Stomach (tissue), 9 donors: Measurements from ENCODE around the gene ACACA. TPM values are rescaled to one million over a fixed set of nuclear protein-coding genes. Genes with fewer than 3 reads are reported as not detected.

Experiments
- DNase-seq, 2 donors: peaks; one replicate each; pipeline versions ENCODE4 v3.0.0 to v3.0.0-alpha.2; 2013 to 2019
- H3K27ac ChIP-seq, 5 donors: fragments of 200-600 bp in 4 of 5; sonication (generic) in 4 of 5; one replicate each; pipeline ENCODE4 v1.5.1; 2013 to 2019; ENCODE audit warnings: mild to moderate bottlenecking in 1 of 5, moderate library complexity in 1 of 5
- H3K27me3 ChIP-seq, 3 donors: fragments of 200-600 bp; sonication (generic); one replicate each; pipeline ENCODE4 v1.5.1; 2017 to 2019; ENCODE audit warnings: mixed run types in 1 of 3
- H3K36me3 ChIP-seq, 4 donors: fragments of 200-600 bp; sonication (generic); 1 replicate in 3 of 4; 2 replicates in 1 of 4; pipeline ENCODE4 v1.5.1; 2016 to 2019
- H3K4me1 ChIP-seq, 4 donors: fragments of 200-600 bp; sonication (generic); one replicate each; pipeline ENCODE4 v1.5.1; 2016 to 2019
- H3K4me3 ChIP-seq, 4 donors: fragments of 200-600 bp; sonication (generic) in 3 of 4; one replicate each; pipeline ENCODE4 v1.5.1; 2016 to 2019; ENCODE audit warnings: mild to moderate bottlenecking in 1 of 4
- H3K9me3 ChIP-seq, 4 donors: fragments of 200-600 bp; sonication (generic); one replicate each; pipeline ENCODE4 v1.5.1; 2016 to 2019
- EP300 ChIP-seq: sonication (generic); formaldehyde crosslinking; IDR thresholded peaks from one replicate; pipeline ENCODE4 v1.6.1; 2017; ENCODE audit warnings: antibody characterized with exemption
- POLR2A ChIP-seq, 4 donors: fragments of 450-650 bp; IDR thresholded peaks; one replicate each; pipeline ENCODE4 v1.6.1; 2016; ENCODE audit warnings: antibody characterized with exemption in 4 of 4, control low read depth in 2 of 4, mild to moderate bottlenecking in 1 of 4, moderate library complexity in 1 of 4
- POLR2AphosphoS5 ChIP-seq, 3 donors: sonication (generic); formaldehyde crosslinking; IDR thresholded peaks; one replicate each; pipeline ENCODE4 v1.6.1; 2016; ENCODE audit warnings: antibody characterized with exemption in 3 of 3
- WGBS, 5 donors: extraction: QIAGEN DNeasy Blood & Tissue Kit in 3 of 5; methylation state at CpG; one replicate each; pipeline versions ENCODE4 v1.1.5 to v1.1.7; 2013 to 2018; 5-methylcytosine and 5-hydroxymethylcytosine counted together
- intact Hi-C: fragments of 100-400 bp; cut with DNase I; formaldehyde crosslinking; loops from one replicate; pipeline ENCODE4 v1.15.1; 2023; ENCODE audit warnings: low total_unique reads
- polyA plus RNA-seq, 3 donors: library from polyadenylated mRNA; stranded (reverse); fragments of 200-250 nt; gene quantifications; one replicate each; pipeline ENCODE4 v1.2.3, GENCODE V29; 2013
- total RNA-seq, 5 donors: library from RNA; depleted of rRNA; stranded (reverse); fragments of >200 nt; gene quantifications; one replicate each; pipeline versions ENCODE4 v1.1.0 to v1.2.3, GENCODE V29; 2014 to 2016
- TF ChIP-seq, protein P1 (sequence below), 7 experiments: fragments of 450-650 bp in 4 of 7; fragments of 200-600 bp in 3 of 7; sonication (generic) in 3 of 7; IDR thresholded peaks; one replicate each; pipeline ENCODE4 v1.5.1; 2016 to 2019; ENCODE audit warnings: antibody characterized with exemption in 7 of 7, control low read depth in 2 of 7, mild to moderate bottlenecking in 1 of 7
- donor health status: healthy with polysubstance abuse.
- donor health status: Bipolar disorder and iron deficiency.
- donor health status: healthy.

ACACA gene
- total and polyA plus RNA-seq, 8 donors: 9.9 to 59.8 (median 27.7) TPM

DNA sequence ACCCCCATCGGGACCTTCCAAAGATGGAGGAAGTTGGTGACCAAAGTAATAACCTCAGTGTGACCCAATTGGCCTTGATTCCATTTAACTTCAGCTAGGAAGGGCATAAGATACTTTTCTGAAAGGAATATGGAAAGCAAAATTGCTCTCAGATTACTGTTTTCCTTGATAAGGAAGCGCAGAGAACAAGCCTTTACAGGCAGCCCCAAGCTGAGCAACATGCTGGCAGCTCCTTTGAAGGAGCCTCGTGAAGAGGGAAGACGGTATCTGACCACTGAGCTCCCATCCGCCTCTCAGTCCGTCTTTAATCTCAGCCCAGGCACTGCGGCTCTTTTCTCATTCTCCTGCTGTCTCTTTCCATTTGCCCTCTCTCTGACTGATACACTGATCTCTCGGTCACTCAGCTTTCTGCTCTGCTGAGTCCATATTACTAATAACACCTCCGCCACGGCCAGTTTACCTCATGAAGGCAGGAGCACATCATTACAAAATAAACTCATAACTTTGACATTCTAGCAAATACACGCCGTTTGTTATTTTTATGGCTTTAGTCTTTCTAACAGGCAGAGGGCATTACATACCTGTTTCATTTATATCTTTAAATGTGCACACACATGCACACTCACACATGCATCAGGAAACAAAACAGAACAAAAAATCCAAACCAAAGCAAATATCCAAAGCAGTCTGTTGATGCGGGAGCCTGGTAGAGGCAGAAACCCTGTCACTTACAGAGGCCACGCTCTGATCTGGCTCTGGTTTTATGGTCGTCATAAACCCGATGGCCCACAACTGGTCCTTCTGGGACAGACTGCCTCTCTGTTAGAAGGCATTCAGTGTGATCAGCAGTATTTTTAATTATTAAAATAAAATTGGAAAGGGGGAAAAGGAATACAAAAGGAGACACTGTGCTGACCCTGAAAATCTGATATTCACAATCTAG, 274.7 kb downstream of the ACACA start:
- H3K9me3 ChIP-seq: no peaks in the 10 kb centered on the region
- H3K4me1 ChIP-seq: no peaks in the 10 kb centered on the region
- TF ChIP-seq POLR2AphosphoS5 (IDR thresholded peaks at IDR 0.05): no peak
- TF ChIP-seq, protein P1, sequence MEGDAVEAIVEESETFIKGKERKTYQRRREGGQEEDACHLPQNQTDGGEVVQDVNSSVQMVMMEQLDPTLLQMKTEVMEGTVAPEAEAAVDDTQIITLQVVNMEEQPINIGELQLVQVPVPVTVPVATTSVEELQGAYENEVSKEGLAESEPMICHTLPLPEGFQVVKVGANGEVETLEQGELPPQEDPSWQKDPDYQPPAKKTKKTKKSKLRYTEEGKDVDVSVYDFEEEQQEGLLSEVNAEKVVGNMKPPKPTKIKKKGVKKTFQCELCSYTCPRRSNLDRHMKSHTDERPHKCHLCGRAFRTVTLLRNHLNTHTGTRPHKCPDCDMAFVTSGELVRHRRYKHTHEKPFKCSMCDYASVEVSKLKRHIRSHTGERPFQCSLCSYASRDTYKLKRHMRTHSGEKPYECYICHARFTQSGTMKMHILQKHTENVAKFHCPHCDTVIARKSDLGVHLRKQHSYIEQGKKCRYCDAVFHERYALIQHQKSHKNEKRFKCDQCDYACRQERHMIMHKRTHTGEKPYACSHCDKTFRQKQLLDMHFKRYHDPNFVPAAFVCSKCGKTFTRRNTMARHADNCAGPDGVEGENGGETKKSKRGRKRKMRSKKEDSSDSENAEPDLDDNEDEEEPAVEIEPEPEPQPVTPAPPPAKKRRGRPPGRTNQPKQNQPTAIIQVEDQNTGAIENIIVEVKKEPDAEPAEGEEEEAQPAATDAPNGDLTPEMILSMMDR (IDR thresholded peaks at IDR 0.05): no peak
- no peak for TF ChIP-seq EP300
- no peak for TF ChIP-seq POLR2A (IDR thresholded peaks at IDR 0.05)
- H3K4me3 ChIP-seq: no peak overlapping the region
- peaks cover 18 to 42% (median 30%) of the 10 kb centered on the region in 4 donors for H3K36me3 ChIP-seq
- no peak overlapping the region for H3K27ac ChIP-seq
- no peaks in the 10 kb centered on the region for H3K27me3 ChIP-seq
- no peak for DNase-seq
- WGBS, 5 donors: 83 to 92% (median 89%) methylated on average over 16 of the region's 16 CpGs
- intact Hi-C loops: no loop called here

DNA sequence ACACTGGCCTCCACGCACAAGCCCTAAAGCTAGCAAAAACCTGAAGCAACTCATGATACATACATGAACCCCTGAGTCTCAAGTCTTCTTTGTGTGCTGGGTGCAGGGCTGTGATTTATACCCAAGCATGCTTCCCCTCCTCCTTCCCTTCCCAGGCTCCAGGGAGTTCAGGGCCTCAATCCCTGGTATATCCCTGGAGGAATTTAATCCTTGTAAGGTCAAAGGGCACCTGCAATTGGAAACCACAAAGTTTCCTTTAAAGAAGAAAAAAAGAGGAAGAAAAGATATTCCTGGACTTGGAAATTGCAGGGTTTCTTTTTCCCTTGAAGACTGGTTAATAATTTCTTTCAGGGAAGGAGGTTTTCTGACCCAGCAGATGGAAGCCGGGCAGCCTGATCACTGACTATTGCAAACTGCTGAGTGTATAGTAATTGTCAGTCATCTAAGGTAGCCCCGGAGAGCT, 275.6 kb downstream of the ACACA start:
- no peak for DNase-seq
- intact Hi-C loops: no loop called here

DNA sequence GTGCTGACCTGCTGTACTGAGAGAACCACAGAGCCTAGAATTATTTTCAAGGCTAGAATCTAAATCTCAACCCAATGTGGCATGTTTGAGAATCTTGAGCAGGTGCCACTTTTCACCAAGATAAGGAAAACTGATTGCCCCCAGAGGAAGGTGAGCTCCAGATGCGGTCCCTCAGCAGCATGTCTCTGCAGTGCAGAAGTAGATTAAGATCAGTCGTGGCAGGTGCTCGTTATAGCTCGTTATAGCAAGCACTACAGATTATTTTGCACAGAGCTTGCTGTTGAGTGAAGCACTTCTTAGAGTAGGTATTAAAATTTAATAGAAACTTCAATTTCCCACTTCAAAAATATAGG, 281.8 kb downstream of the ACACA start:
- WGBS, 5 donors: 79 to 91% (median 86%) methylated on average over 4 of the region's 4 CpGs
- no peaks in the 10 kb centered on the region for H3K27me3 ChIP-seq
- TF ChIP-seq POLR2A (IDR thresholded peaks at IDR 0.05) (no peak), EP300 (no peak), POLR2AphosphoS5 (IDR thresholded peaks at IDR 0.05) (no peak)
- TF ChIP-seq, protein P1 (IDR thresholded peaks at IDR 0.05): no peak
- no peaks in the 10 kb centered on the region for H3K9me3 ChIP-seq
- no peak overlapping the region for H3K27ac ChIP-seq
- H3K36me3 ChIP-seq: peaks cover 20 to 86% (median 64%) of the 10 kb centered on the region in 4 donors
- H3K4me1 ChIP-seq: no peaks in the 10 kb centered on the region
- DNase-seq: no peak
- H3K4me3 ChIP-seq: no peak overlapping the region
- intact Hi-C loops: no loop called here

More for the DNA sequence above, 275.6 kb downstream of the ACACA start:
- no peak for TF ChIP-seq EP300
- Histone ChIP-seq H3K4me3 (no peak overlapping the region), H3K27ac (no peak overlapping the region), H3K9me3 (no peaks in the 10 kb centered on the region), H3K4me1 (no peaks in the 10 kb centered on the region), H3K36me3 (peaks cover 18 to 48% (median 30%) of the 10 kb centered on the region in 4 donors), H3K27me3 (no peaks in the 10 kb centered on the region)
- WGBS, 5 donors: 62 to 81% (median 71%) methylated on average over 3 of the region's 3 CpGs

DNA sequence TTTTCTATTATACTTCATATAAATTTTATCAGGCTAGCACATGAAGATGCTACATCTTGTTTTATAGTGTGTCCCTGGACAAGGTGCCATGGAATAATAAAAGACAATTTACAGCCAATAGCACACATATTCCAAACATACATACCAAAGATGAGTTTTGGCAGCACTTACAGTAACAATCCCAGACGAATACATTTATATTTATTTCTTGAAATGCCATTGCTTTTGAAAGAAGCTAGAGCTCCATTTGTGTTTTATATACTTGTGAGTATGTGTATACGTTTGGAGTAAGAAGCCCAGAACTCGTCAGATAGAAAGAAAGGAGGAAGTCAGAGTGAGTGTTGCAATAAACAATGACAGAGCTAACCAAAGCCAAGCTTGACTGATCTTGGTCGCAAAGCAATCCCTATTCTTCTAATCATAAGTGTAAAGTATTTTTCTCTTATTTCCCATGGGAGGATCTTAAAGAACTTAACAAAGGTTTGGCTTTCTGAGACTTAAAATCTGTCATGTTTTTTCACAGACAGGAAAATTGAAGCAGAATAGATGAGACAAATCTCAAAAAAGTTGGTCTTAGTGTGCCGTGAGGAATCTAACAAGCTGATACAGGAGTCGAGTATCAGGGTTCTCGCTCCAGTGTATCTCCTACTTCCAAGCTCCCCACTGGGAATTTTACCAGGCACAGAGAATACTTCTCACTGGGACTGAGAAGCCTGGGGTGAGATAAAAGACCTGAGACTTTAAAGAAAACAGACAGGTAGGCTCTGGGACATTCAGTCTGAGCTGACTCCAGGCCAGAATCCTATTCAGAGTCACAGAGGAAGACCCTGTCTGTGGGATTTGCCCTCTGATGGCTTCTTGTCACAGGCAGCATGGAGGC, 282.5 kb downstream of the ACACA start:
- TF ChIP-seq POLR2A (IDR thresholded peaks at IDR 0.05) (no peak), EP300 (no peak), POLR2AphosphoS5 (IDR thresholded peaks at IDR 0.05) (no peak)
- TF ChIP-seq, protein P1 (IDR thresholded peaks at IDR 0.05): no peak

More for the DNA sequence above, 282.5 kb downstream of the ACACA start:
- no peak overlapping the region for H3K27ac ChIP-seq
- intact Hi-C loops: no loop called here
- H3K4me3 ChIP-seq: no peak overlapping the region
- 65 to 83% (median 70%) methylated on average over 7 of the region's 7 CpGs for WGBS, 5 donors
- no peaks in the 10 kb centered on the region for H3K27me3 ChIP-seq
- H3K36me3 ChIP-seq: peaks cover 16 to 80% (median 58%) of the 10 kb centered on the region in 4 donors
- no peak for DNase-seq
- H3K9me3 ChIP-seq: no peaks in the 10 kb centered on the region
- H3K4me1 ChIP-seq: no peaks in the 10 kb centered on the region
